HL-60 (cell line): ENCODE measurements around the gene CERS6.

Experiments used
- DNase-seq, 2 experiments: peaks; one replicate each; pipeline ENCODE4 v3.0.0-alpha.2; 2010 to 2020; ENCODE audit warnings: low read depth in 1 of 2, low spot score in 1 of 2
- H3K27ac ChIP-seq: fragments of 250-450 bp; sonication (Bioruptor Pico); replicated peaks from 2 replicates; pipeline ENCODE4 v1.5.1; 2020; ENCODE audit warnings: mild to moderate bottlenecking, moderate library complexity
- H3K27me3 ChIP-seq: fragments of 250-450 bp; sonication (Bioruptor Pico); 2 replicates; pipeline ENCODE4 v1.5.1; 2021; ENCODE audit warnings: mild to moderate bottlenecking, moderate library complexity; ENCODE audit not compliant: insufficient read depth, poor library complexity, severe bottlenecking
- H3K4me3 ChIP-seq: replicated peaks from 2 replicates; pipeline ENCODE4 v1.5.1; 2011; ENCODE audit warnings: mild to moderate bottlenecking, control low read depth, low read length; ENCODE audit not compliant: insufficient read depth
- GABPA ChIP-seq: IDR thresholded peaks from 2 replicates; pipeline ENCODE4 v1.6.1; 2012; ENCODE audit warnings: low read depth
- POLR2AphosphoS5 ChIP-seq: IDR thresholded peaks from 2 replicates; pipeline ENCODE4 v1.6.1; 2012; ENCODE audit warnings: low read depth
- SPI1 ChIP-seq: IDR thresholded peaks from 2 replicates; pipeline ENCODE4 v1.6.1; 2012; ENCODE audit warnings: low read depth, mild to moderate bottlenecking, borderline replicate concordance
- TF ChIP-seq, protein P1 (sequence below): IDR thresholded peaks from one replicate; pipeline ENCODE4 v1.5.1; 2011; ENCODE audit warnings: low read length, control low read depth, inconsistent platforms; ENCODE audit not compliant: insufficient read depth
- TF ChIP-seq, protein P2 (sequence below): IDR thresholded peaks from 2 replicates; pipeline ENCODE4 v1.6.1; 2012; ENCODE audit warnings: low read depth; ENCODE audit not compliant: insufficient replicate concordance

The CERS6 gene

GRCh38 chr2:168593713-168594112 lies 137.6 kb downstream of the CERS6 start:
- TF ChIP-seq GABPA, result no peak
- TF ChIP-seq, protein P1, sequence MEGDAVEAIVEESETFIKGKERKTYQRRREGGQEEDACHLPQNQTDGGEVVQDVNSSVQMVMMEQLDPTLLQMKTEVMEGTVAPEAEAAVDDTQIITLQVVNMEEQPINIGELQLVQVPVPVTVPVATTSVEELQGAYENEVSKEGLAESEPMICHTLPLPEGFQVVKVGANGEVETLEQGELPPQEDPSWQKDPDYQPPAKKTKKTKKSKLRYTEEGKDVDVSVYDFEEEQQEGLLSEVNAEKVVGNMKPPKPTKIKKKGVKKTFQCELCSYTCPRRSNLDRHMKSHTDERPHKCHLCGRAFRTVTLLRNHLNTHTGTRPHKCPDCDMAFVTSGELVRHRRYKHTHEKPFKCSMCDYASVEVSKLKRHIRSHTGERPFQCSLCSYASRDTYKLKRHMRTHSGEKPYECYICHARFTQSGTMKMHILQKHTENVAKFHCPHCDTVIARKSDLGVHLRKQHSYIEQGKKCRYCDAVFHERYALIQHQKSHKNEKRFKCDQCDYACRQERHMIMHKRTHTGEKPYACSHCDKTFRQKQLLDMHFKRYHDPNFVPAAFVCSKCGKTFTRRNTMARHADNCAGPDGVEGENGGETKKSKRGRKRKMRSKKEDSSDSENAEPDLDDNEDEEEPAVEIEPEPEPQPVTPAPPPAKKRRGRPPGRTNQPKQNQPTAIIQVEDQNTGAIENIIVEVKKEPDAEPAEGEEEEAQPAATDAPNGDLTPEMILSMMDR, result no peak
- TF ChIP-seq, protein P2, sequence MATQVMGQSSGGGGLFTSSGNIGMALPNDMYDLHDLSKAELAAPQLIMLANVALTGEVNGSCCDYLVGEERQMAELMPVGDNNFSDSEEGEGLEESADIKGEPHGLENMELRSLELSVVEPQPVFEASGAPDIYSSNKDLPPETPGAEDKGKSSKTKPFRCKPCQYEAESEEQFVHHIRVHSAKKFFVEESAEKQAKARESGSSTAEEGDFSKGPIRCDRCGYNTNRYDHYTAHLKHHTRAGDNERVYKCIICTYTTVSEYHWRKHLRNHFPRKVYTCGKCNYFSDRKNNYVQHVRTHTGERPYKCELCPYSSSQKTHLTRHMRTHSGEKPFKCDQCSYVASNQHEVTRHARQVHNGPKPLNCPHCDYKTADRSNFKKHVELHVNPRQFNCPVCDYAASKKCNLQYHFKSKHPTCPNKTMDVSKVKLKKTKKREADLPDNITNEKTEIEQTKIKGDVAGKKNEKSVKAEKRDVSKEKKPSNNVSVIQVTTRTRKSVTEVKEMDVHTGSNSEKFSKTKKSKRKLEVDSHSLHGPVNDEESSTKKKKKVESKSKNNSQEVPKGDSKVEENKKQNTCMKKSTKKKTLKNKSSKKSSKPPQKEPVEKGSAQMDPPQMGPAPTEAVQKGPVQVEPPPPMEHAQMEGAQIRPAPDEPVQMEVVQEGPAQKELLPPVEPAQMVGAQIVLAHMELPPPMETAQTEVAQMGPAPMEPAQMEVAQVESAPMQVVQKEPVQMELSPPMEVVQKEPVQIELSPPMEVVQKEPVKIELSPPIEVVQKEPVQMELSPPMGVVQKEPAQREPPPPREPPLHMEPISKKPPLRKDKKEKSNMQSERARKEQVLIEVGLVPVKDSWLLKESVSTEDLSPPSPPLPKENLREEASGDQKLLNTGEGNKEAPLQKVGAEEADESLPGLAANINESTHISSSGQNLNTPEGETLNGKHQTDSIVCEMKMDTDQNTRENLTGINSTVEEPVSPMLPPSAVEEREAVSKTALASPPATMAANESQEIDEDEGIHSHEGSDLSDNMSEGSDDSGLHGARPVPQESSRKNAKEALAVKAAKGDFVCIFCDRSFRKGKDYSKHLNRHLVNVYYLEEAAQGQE, result no peak
- TF ChIP-seq POLR2AphosphoS5, result no peak
- TF ChIP-seq SPI1, result no peak
- Histone ChIP-seq H3K27me3 (no peaks in the 10 kb centered on the region), H3K27ac (no peak overlapping the region), H3K4me3 (no peak overlapping the region)
- DNase-seq, result no peak

- Histone ChIP-seq H3K27me3 (no peaks in the 10 kb centered on the region), H3K4me3 (no peak overlapping the region), H3K27ac (no peak overlapping the region)
- TF ChIP-seq, protein P1, result no peak
- no peak for TF ChIP-seq SPI1
- TF ChIP-seq POLR2AphosphoS5, result no peak
- TF ChIP-seq, protein P2, result no peak
- no peak for TF ChIP-seq GABPA
- no peak for DNase-seq
Observed at GRCh38 chr2:168594778-168595177, 138.7 kb downstream of the CERS6 start.

- Histone ChIP-seq H3K4me3 (no peak overlapping the region), H3K27ac (no peak overlapping the region), H3K27me3 (no peaks in the 10 kb centered on the region)
- TF ChIP-seq, protein P2, result no peak
- no peak for TF ChIP-seq GABPA
- TF ChIP-seq POLR2AphosphoS5, result no peak
- TF ChIP-seq, protein P1, result no peak
- TF ChIP-seq SPI1, result no peak
- no peak for DNase-seq
Observed at GRCh38 chr2:168596881-168597655, 141.0 kb downstream of the CERS6 start.
